ENCODE results near the gene MSL1. TPM values are rescaled to one million over a fixed set of nuclear protein-coding genes. Genes with fewer than 3 reads are reported as not detected.

The MSL1 gene
- total and polyA plus RNA-seq, 12 donors = 26.3 to 65.0 (median 40.4) TPM

- H3K27ac ChIP-seq = no peak overlapping the region
- WGBS, 2 donors = 96 to 100% methylated on average over 1 of the region's 1 CpG
- peaks cover 4 to 16% (median 11%) of the 10 kb centered on the region in 9 donors for H3K4me1 ChIP-seq
- H3K27me3 ChIP-seq = peaks cover 0 to 14% (median 0%) of the 10 kb centered on the region in 7 donors
- no peak for TF ChIP-seq CTCF (IDR thresholded peaks at IDR 0.05)
- H3K9me3 ChIP-seq = no peaks in the 10 kb centered on the region
- no peak overlapping the region for H3K4me3 ChIP-seq
- no peak for DNase-seq
- H3K36me3 ChIP-seq = peaks cover 0 to 77% (median 45%) of the 10 kb centered on the region in 9 donors
- intact Hi-C loops (cut with DNase I) = loop anchor here in 1 of 10 donors (10.0 kb wide), 1 partner anchor 140 kb away; no protein-coding TSS in a partner anchor
- ATAC-seq = no peak
Measured at GRCh38 chr17:40174514-40174913, 52.7 kb downstream of the MSL1 start.

- no peak for TF ChIP-seq CTCF (IDR thresholded peaks at IDR 0.05)
- Histone ChIP-seq H3K9me3 (no peaks in the 10 kb centered on the region), H3K4me1 (peaks cover 4 to 22% (median 11%) of the 10 kb centered on the region in 9 donors), H3K27me3 (peaks cover 0 to 14% (median 0%) of the 10 kb centered on the region in 7 donors), H3K4me3 (no peak overlapping the region), H3K27ac (no peak overlapping the region), H3K36me3 (peaks cover 0 to 62% (median 29%) of the 10 kb centered on the region in 9 donors)
- ATAC-seq (no peak), DNase-seq (no peak)
- WGBS, 2 donors = 91 to 96% methylated on average over 7 of the region's 7 CpGs
- intact Hi-C loops (cut with DNase I) = loop anchor here in 1 of 10 donors (10.0 kb wide), 1 partner anchor 141 kb away; no protein-coding TSS in a partner anchor
Measured at GRCh38 chr17:40175928-40176753, 54.4 kb downstream of the MSL1 start.

- H3K27ac ChIP-seq = no peak overlapping the region
- TF ChIP-seq CTCF (IDR thresholded peaks at IDR 0.05) = no peak
- no peak for DNase-seq
- H3K27me3 ChIP-seq = peaks cover 0 to 14% (median 0%) of the 10 kb centered on the region in 7 donors
- peaks cover 6 to 26% (median 11%) of the 10 kb centered on the region in 9 donors for H3K4me1 ChIP-seq
- peaks cover 0 to 62% (median 23%) of the 10 kb centered on the region in 9 donors for H3K36me3 ChIP-seq
- WGBS, 2 donors = 66 to 80% methylated on average over 2 of the region's 2 CpGs
- no peak for ATAC-seq
- intact Hi-C loops (cut with DNase I) = loop anchor here in 1 of 10 donors (10.0 kb wide), 1 partner anchor 142 kb away; no protein-coding TSS in a partner anchor
- no peaks in the 10 kb centered on the region for H3K9me3 ChIP-seq
- peak overlapping the region in 2 of 10 donors; percentile 57 to 61 for H3K4me3 ChIP-seq
Measured at GRCh38 chr17:40176754-40177110, 55.0 kb downstream of the MSL1 start.

GRCh38 chr17:40177275-40177874 is 55.6 kb downstream of the MSL1 start, which contains the start of gene RAPGEFL1:
Gene RAPGEFL1, plus strand, starts transcription at chr17:40177470. Its CDS starts 392 bp downstream, at chr17:40177862.
- H3K9me3 ChIP-seq = no peaks in the 10 kb centered on the region
- intact Hi-C loops (cut with DNase I) = loop anchor here in 1 of 10 donors (10.0 kb wide), 1 partner anchor 143 kb away; no protein-coding TSS in a partner anchor
- 2 to 9% methylated on average over 48 to 57 of the region's 57 CpGs for WGBS, 2 donors
- TF ChIP-seq CTCF (IDR thresholded peaks at IDR 0.05) = peak in 1 of 9 donors; percentile 5
- peak within 1 kb of the TSS; percentile 10 to 62 (median 54) for H3K4me3 ChIP-seq
- H3K36me3 ChIP-seq = peaks cover 0 to 55% (median 21%) of the 10 kb centered on the region in 9 donors
- DNase-seq (peak; percentile 75 to 82), ATAC-seq (peak; percentile 61 to 89 (median 82))
- peaks cover 0 to 14% (median 0%) of the 10 kb centered on the region in 7 donors for H3K27me3 ChIP-seq
- H3K4me1 ChIP-seq = peaks cover 6 to 31% (median 11%) of the 10 kb centered on the region in 9 donors
- H3K27ac ChIP-seq = peak within 1 kb of the TSS in 2 of 10 donors; percentile 12 to 34
